Fibroblast of upper back skin (primary cell): ENCODE measurements around the gene STOM.
"Not testable (repeated sequence)": the region's sequence is repeated elsewhere in the genome, so short reads cannot be mapped to it uniquely, and the experiment has no call there.

Experiments
- DNase-seq: peaks from one replicate; pipeline ENCODE4 v3.0.0-alpha.2; 2013

STOM gene

DNA sequence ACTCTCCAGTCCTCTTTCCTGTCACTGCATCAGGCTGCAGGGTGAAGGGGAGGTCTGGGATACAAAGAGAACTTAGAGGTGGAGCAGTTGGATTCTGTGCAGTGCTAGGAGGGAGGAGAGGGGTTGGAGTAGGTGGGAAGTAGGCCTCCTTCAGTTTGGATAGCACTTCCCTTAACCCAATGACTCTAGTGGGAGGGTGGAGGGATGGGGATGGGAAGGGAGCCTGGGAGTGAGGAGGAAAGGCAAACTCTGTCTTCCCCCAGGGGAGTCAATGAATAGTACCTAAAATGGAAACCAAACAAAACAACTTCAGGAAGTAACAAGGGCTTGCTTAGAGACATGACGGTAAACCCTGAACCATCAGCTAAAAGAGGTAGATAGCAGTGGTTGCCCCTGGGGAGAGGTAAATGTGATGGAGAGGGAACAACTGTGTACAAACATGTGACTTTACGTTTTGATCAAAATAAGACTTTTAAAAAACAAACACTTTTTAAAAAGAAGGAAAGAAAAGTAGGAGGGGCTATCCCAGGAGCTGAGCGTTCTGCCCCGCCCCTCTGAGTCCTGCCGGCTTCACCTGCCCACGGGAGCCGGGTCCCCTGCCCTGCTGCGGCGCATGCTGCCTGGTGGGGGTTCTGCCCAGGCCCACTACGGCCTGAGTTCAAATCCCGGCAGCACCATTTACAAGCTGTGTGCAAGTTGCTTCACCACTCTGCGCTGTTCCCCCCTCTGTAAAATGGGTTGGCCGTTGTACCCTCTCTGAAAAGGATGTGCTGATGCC, 71.2 kb downstream of the STOM start:
- peak; percentile 24 for DNase-seq

DNA sequence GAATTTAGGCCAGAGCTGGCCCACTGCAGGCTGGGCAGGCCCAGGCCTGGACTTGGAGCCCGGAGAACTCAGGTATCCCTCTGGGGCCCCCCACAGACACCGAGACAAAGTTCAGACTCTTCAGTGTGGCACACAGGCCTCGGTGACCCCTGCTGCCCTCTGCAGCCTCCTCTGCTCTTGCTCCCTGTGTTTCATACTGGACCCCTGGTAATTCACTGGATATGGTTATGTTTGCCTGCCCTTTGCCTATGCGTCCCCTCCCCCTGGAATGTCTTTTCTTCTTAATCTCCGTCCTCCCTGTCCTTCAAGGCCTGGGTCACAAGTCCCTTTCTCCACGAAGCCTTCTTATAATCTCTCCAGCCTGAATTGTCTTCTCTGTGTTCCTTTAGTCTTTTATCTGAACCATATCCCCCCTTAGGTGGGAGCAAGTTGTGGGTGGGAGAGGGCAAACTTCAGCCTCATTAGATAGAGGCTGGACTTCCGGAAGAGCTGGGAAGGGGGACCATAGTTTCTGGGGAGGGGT, 72.0 kb downstream of the STOM start:
- no peak for DNase-seq

DNA sequence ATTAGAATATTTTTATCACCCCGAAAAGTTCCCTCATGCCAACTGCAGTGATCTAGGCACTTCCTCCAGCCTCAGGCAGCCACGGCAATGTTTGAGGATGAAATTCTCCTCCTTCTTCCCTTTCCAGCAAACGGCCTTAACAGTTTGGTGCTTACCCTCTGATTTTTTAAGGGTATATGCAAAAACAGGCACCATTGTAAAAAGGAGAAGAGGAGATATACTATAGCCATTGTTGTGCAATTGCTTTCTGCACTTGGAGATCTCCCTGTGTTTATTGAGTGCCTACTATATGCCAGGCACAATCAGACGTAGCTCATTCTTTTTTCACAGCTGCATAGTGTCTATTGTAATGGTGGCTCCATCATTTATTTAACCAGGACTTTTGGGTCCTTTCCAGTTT, 72.7 kb downstream of the STOM start:
- no peak for DNase-seq

DNA sequence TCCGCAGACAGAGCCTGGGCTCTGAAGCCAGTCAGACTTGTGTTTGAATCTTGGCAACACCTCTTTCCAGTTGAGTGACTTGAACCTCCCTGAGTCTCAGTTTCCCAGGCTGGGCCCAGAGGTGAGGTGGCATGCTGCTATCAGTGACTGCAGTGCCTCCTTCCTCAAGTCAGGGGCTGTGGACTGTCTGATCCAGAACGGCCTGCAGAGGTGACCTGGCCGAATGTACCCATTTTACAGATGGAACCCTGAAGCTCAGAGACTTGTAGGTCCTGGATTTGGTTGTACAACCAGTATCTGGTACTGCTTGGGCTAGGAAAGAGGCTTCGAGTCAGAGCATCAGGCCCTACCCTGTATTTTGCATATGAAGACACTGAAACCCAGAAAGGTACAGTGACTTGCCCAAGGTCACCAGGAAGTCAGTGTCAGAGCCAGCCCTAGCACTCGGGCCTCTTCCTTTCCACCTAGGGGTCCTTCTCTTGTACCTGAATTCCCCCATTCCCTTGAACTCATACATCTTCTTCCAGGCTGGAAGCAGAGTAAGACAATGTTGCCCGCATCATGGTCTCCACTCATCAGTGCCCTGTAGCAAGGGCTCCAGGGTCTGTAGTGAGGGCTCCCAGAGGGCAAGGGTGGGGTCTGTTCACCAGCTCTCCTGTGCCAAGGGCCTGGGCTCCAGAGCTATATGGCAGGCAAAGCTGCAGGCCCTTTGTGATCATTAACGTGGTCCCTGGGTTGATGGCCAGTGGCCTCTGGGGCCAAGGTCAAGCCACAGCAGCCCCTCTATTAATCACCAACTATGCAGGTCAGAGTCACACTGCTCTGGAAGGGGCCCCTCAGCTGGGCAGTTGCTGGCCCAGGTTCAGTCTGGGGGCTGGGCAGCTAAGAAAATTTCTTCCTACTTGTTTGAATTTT, 73.6 kb downstream of the STOM start:
- no peak for DNase-seq

DNA sequence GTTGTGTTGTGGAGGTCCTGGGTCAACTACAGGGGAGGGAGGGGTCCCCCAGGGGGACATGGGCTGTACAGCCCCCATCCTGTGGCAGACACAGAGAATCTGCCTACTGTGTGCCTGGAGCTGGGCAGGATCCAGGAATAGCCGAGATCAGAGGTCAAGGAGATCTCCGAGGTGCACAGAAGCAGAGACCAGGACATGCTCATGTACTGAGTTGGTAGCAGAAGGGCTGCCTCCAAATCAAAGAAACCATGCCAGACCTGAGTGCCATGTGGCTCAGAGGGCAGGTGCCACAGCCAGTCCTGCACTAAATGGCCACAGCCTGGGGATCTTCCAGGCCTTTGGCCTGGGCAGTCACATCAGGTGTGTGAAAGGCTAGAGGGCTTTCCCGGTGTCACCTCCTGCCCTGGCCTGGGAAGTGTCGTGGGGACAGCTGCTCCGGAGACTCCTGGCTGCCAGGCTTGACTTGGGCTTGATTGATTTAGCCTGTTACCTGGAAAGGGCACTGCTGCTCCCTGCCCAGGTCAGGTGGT, 74.3 kb downstream of the STOM start:
- no peak for DNase-seq

DNA sequence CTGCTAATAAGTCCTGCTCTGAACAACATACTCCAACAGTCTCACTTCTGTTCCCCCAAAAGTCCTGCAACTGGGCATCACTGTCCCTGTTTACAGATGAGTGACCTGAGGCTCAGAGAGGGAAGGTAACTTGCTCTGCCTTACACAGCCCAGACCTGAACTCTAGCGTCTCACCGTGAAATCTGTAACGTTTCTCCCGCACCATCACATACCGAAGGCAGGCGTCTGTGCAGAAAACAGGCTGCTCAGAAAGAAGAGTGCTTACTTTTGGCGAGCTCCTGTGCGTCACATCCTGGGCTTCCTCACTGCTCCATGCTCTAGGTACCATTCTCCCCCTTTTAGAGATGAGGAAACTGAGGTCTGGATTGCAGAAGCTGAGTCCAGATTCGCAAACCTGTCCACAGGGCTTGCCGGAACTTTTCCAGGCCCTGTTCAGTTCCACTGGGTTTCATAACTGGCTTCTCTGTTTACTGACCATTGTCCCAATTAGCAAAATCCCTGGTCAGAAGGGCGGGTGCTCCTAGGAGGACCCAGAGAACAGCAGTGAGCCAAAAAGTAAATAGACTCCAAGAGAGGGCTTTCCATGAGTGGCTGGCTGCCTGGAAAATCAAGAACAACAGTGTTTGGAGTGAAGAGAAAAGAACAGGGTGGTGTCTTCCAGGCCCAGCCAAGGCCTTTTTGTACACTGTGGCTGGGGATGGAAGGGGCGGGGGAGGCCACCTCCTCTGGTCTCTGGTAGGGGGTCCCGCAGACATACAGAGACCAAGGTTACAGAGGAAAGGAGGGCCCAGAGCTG, 75.0 kb downstream of the STOM start:
- no peak for DNase-seq

DNA sequence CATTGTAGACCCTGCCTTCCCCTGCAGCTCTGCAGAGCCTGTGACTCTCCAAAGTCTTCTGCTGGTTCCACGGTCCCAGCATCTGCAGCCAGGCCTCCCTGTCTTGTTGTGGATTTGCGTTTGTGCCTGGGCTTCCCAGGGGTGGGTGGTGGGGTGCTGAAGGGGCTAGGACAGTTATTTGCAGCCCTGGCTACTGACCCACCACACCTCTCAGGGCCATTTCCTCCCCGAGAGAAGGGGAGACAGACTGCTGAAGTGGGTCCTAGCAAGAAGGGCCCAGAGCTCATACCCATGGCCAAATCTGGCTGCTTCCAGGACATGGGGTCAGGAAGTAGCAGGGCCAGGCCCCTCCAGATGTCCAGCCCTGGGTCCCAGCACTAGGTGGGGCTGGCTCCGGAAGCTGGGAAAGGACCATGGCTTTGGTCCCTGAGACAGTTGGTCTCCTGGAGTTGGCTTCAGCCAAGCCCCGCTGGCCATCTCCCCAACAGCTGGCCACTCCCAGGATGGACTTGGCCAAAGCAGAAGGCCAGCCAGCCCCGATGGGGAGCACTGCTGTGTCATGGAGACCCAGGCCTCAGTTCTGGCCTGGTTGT, 75.8 kb downstream of the STOM start:
- DNase-seq, result no peak

DNA sequence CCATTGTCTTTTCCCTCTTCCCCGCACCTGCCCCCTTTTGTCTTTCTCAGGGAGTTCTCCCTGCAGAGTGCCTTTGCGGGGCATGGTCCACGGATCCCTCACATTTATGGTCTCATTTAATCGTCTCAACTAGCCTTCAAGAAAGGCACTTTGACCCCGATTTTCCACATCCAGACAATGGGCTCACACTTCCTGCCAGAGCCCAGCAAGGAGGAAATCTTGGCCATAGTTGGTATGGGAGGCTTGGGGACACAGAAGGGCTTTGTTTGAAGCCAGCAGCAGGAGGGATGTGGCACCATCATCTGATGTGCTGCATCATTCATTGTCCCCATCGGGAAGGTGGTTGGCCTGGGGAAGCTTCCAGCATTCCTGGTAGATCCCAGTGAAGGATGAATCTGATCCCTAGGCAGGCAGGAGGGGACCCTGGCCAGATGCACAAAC, 77.2 kb downstream of the STOM start:
- no peak for DNase-seq

DNA sequence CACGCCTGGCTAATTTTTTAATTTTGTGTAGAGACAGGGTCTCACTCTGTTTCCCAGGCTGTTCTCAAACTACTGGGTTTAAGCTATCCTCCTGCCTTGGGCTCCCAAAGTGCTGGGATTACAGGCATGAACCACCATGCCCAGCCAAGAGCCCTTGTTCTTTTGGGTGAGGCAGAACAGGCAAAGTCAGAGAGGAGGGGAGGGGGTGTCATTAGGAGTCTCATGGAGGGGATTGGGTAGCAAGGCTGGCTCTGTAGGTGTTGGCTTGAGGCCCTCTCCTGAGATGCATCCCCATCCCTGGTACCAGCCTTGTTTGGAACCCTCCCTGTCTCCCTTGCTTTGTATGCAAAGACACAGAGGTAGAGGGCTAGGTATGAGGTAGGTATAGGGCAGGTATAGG, 78.0 kb downstream of the STOM start:
- no peak for DNase-seq

DNA sequence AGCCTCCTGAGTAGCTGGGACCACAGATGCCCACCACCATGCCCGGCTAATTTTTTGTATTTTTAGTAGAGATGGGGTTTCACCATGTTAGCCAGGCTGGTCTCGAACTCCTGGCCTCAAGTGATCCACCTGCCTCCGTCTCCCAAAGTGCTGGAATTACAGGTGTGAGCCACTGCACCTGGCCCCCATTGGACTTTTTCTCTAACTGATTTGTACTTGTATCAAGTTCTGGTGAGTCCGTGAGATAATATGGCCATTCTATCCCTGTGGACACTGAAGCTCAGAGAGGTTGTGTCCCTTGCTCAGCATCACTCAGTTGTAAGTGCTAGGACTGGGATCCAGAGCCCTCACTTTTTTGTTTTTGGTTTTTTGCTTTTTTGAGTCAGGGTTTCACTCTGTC, 78.5 kb downstream of the STOM start:
- DNase-seq, result not testable (repeated sequence)

DNA sequence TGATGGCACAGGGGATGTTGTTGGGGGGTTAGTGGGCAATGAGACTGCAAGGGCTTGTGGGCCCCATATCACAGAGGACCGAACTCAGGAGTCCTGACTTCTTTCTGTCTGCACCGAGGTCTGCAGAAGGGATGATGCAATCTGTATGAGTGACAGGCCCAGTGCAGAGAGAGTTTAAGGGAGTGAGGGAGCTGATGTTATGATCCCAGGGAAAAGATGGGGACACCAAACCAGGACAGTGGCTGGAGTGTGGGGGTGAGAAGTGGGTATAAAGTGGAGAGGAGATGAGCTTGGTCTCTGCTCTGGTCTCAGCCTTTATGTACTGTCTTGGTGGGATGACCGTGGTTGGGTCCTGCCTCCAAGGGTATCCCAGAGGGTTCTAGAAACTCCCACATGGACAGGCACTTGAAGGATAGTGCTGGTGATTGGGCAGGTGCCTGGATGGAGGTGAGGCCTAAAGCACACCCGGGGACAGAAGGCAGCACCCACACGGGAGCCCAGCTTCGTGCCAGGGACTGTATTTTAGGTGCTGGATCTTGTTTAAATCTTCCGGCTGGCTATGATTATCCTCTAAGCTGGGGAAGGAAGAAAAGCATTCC, 80.2 kb downstream of the STOM start:
- DNase-seq, result no peak

DNA sequence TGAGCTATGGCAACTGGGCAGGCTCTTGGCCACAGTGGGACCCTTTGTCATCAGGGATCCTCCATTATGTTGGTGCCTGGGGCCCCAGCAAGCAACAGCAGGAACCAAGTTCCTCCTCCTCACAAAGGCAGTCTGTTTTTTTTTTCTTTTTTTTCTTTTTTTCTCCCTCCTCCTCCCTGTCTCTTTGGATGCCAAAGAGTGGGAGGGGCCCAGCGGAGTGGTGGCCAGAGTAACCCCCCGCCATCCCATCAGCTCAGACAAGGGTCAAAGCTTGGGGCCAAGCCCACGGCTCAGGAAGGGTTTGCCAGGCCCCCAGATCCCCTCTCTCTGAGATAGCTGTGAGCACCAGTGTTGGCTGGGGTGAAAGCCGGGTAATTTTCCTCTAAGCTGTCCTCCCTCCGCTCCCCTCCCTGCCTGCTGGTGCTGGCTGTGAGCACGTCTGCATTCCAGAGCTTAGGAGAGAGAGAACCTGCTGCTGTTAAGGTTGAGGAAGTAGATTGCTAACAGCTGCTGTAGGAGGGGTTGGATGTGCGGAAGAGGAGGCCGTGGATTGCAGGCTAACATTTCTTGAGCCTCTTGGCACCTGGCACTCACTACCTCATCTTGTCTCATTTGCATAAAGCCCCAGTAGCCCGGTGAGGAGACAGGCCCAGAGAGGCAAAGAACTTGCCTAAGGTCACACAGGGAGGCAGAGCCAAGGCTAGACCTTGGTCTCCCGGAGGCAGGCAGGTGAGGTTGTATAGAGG, 80.9 kb downstream of the STOM start:
- DNase-seq, result peak; percentile 87
